Activated gamma-delta T cell treated with Interleukin-2 at 50 U/mL for 16 hours (primary cell): ENCODE results near the gene ZNF408.

Experiments
- DNase-seq: peaks from one replicate; pipeline ENCODE4 v3.0.0-alpha.2; 2020

ZNF408 gene

DNA sequence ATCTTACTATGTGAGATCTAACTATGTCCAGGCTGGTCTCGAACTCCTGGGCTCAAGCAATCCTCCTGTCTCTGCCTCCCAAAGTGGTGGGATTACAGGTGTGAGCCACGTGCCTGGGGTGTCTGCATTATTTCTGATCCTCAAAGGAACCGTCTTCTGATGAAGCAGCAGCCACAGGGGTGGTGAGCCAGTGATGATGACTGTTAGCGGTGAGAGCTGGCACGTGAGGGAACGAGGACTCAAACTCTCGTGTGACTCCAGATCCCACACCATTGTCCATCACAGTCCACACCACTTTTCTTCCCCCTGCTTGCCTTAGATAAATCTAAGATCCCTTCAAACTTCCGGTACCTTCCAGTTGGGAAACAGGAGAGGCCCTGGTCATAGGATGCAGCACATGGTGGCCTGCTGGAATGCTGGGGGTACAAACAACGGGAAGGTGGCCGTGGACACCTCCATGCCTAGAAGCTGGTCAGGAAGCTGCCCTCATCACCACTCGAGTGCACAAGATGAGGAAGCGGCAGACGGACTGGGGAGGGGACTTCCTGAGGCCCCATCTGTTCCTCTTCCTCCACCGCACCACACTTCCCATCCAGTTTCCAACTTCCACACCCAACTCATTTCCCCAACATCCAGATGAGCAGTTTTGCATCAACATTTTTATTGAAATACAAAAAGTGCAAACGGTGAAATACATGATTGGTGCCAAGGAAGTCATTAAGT lies 24.2 kb upstream of the ZNF408 start:
- no peak for DNase-seq

DNA sequence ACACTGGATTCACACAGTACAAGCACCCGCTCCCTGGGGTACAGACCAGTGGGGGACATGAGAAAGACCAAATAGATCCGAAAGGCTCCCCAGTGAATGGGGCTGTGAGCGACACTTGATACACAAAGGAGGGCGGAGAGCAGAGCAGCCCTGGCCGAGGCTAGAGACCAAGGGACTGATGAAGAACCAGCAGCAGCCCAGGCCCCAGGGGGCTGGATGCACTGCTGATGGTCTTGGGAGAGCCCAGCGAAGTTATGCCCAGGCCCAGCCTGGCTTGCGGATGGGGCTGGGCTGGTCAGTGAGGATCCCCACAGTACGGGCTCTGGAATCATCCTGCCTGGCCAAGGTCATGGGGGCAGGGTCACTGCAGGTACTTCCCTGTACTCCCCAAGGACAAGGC lies 23.7 kb upstream of the ZNF408 start:
- DNase-seq, result no peak

DNA sequence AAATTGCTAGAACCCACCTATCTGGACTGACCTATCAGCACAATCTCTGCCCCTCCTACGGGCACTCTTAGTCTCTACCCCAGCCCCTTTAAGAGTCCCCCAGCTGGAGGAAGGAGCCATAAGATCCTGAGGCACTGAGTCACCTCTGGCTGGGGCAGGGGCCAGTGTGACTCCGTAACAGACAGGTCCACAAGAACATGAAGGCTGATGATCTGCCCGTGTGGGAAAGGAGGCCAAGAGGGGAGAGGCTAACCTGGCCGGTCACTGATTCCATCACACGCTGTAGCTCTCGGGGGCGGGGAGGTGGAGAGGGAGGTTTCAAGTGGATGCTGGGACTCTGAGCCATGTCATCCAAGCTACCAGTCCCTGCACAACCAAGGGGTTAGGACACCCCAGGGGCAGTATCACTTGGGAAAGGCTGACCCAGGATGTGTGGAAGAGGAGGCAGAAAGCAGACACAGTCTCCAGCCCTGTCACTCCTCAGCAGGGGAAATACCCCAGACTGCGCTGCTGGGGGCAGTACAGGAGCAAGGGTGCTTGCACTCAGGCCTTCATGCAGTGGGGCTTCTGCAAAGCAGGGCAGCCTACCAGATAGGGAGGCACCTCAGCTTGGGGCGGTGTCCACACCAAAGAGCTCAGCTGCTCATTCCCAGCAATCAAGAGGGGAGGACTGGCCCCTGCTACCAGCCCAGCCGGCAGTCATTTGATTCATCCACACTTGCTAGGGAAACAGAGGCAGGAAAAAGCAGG lies 22.7 kb upstream of the ZNF408 start:
- no peak for DNase-seq

DNA sequence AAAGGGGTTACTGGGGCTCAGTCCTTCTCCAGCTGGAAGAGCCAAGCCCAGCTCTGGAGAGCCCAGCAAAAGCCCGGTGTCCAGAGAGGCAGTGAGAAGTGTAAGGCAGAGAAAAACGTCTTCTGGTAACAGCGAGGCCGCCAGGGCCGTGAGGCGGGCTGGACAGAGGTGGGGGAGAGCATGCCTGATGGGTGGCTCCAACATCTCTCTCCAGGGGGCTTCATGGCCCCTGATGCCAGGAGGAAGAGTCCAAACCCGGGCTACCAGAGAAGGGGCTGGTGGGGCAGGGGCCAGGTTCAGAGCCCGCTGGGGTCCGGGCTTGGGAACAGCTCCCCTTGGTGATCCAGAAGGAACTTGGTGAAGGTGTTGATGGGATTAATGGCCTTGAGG lies 22.1 kb upstream of the ZNF408 start:
- DNase-seq, result no peak

DNA sequence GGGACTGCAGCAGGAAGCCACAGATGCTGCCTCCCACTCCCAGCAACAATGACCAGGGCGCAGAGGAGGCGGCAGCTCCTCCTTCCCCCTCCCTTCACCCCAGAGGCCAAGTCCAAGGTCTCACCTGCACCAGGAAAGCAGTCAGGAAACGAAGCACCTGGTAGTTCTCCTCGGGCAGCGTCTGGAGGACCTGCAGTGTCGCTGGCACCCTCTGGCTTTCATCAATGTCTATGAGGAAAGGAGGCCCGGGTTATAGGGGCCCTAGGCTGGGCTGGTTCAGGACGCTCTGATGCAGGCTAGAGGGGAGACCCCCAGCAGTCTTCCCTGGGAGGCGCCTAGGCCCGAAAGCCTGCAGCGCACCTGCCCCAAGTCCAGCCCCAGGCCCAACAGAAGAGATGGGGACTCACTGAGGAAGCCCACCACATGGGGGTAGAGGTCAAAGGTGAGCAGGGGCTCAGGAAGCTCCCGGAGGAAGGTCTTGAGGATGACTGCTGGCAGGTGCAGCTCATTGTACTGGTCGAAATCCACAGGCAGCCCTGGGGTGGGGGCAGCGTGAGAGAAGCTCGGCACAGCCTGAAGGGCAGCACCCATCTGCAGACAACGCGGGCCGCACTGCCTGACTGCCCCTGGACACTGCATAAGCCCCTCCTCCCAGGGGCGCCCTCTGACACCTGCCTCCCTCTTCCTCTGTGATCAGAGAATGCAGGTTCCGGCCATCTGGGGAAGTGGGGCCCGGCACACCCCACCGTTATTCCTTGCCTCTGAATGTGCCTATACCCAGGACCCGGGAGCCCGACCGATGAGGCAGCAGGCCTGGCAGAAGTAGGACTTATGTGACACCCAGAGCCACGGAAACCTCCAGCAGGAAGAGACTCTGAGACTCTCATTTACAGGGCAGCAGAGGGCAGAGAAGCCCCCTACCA lies 21.3 kb upstream of the ZNF408 start:
- no peak for DNase-seq

DNA sequence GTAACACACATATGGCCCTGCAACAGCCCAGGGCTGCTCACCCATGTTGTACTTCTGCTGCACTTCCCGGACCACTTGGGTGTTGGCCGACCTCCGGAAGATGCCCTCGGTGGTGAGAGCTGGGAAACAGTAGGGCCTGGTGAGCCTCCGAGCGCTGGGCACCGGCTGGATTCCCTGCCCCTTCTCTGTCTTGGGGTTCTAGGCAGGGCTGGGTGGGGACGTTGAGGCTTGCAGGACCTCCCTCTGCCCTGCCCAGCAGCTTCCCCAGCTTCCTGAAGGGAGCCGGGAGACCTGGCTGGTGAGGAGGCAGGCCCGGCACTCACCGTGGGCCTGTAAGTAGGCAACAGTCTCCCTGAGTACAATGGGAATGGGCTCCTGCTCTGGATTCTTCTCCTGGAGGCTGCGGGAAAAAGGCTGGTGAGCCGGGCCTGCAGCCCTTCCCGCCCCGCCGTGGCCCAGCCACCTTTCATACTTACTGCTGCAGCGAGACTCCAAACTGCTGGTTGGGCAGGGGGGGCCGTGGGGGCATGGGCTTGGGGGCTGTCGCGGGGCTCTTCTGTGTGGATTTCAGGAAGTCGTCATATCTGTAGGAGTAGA lies 20.6 kb upstream of the ZNF408 start:
- no peak for DNase-seq

DNA sequence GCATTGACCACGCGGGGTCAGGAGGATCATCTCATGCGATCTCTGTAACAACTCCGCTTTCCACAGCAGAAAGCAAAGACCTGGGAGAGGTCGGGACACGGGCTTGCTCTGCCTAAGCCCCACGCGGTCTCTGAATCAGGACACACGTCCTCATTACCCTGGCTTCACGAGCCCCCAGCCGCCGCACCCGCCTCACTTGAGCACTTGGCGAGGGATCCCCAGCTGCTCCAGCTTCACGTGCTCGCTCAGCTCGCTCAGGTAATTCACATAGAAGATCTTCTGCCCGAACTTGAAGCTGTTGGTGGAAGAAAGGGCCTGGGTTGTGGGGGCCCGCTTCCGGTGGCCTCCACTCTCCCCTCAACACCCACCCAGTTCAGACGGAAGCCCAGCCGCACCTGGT lies 20.0 kb upstream of the ZNF408 start:
- DNase-seq, result no peak

DNA sequence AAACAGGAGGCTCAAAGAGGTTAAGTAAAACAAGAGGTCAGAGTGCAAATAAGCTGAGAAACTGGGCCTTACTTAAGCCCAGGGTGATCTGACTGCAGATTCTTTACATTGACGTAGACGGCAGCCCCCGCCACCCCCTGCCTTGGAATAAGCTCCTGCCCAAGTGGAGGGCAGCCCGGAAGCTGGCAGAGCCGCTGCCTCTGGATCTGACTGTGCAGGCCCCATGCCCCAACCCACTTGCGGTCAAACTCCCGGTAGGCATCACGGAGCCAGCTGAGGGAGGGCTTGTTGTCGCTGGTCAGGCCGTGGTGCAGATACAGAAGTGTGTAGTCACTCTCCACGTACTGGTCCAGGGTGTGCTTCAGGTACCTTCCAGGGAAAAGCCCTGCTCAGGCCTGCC lies 19.0 kb upstream of the ZNF408 start:
- DNase-seq, result no peak

DNA sequence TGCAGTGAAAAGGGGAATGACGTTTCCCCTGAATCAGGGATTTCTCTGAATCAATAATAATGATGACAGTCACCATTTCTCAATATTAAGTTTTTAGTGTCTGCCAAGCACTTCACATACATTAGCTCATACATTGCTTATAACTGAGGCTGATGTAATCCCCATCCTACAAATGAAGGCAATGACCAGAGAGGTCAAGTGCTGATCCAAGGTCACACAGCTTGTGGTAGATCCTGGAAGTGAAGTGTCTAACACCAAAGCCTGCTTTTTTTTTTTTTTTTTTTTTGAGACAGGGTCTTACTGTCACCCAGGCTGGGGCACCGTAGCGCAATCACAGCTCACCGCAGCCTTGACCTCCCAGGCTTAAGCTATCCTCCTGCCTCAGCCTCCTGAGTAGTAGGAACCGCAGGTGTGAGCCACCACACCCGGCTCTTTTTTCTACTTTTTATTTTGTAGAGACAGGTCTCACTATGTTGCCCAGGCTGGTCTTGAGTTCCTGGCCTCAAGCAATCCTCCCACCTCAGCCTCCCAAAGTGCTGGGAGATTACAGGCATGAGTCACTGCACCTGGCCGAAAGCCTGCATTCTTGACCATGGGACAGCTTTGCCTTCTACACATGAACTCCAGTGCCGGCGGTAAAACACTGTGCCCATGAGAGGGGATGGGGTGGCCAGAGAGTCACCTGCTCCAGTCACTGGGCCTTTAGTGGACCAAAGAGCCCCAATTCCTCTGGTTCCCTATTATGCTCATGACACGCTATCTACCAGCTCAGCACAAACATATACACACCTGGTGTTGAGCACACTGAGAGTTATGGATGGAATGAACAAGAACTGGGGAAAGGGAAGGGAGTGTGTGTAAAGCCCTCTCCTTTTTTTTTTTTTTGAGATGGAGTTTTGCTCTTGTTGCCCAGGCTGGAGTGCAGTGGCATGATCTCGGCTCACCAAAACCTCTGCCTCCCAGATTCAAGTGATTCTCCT lies 17.8 kb upstream of the ZNF408 start:
- DNase-seq, result no peak

DNA sequence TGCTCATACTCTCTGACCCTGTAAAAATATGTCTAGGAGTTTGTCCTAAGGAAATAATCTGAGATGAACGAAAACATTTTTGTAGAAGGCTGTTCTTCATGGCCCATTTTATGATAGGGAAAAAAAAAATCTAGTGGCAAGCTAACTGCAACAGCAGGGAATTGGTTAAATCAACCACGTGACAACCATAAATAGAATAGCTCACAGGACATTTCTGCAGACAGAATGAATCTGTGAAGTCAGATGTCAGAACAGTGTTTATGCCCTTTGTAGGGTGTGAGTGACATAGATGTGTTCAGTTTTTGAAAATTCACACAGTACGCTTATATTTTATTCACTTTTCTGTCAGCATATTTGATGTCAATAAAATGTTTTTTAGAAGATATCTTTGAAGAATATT lies 16.5 kb upstream of the ZNF408 start:
- no peak for DNase-seq

DNA sequence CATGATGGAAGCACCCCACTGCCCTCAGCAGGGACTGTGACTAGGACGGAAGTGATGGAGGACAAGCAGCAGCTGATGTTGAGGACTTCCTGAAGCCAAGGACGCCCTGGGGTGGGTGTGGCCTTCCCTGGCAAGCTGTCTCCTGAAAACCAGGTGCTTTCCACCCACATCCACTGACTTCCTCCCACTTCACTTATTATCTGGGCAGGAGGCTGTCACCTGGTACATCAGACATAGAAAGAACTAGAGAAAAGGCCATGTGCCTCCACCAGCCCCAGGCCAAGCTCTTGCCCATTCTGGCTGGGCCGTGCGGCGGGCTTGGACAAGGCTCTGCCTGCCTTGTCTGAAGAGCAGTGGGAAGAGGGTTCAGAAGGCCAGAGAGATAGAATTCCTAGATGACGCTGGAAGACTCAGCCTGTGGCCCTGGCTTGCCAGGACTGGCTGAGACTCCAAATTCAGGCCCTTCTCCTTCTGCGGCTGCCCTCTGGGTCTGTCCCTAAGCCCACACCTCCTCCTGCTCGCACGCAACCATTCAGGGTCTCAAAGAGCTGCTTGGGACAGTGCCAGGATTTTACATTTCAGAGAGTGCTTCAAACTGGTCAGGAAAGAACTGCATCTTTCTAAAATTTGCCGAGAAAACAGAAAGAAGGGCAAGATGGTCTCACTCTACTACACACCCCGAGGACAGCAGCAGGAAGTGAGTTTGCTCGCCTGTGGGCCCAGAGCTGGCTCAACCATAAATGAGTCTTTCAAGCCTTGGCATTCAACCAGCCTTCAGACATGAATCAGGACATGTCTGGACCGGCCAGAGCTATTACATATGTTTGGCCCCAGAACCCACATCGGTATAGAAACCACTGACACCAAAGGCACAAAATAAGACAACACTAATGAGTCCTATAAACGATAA lies 13.7 kb upstream of the ZNF408 start:
- DNase-seq, result no peak

DNA sequence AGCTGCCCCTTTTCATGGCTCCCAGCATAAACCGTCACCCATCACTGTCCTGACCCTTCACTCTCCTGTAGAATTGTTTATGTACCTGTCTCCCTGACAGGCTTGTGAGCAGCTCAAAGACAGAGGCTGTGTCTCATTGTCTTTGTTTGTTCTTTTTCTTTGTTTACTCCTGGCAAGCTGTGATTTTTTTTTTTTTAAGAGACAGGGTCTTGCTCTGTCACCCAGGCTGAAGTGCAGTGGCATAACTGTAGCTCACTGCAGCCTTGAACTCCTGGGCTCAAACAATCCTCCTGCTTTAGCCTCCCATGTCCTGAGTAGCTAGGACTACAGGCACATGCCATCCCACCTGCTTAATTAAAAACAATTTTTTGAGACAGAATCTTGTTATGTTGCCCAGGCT lies 10.1 kb upstream of the ZNF408 start:
- DNase-seq, result no peak

DNA sequence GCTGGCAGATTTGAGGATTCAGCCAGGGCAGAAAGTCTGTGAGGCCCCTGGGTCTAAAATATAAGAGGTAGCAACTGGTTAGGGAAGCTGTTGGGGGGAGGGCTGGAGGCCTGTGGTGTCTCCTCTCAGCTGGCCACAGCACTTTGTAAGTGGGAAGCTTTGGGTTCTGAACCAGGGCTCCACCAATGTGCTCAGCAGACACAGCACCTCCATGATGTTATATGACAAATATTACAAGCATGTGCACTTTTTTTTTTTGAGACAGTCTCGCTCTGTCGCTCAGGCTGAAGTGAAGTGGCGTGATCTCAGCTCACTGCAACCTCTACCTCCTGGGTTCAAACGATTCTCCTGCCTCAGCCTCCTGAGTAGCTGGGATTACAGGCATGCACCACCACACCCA lies 8.4 kb upstream of the ZNF408 start:
- no peak for DNase-seq

DNA sequence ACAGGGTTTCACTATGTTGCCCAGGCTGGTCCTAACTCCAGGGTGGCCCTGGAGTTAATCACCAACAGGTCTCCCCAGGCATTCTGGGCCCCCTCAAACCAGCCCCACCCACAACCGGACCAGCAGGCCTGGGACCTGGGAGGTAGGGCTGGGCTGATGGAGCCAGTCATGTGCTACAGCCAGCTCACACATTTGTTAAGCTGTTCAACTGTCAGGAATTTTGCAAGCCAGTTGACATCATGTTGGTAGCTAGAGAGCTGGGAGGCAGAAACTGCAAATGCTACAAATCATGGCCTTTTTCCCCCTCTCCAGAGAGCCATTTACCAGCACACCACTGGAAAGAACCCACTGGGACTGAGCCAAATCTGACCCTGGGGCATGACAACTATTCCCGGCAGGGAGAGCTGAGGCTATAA lies 7.2 kb upstream of the ZNF408 start:
- DNase-seq, result no peak

DNA sequence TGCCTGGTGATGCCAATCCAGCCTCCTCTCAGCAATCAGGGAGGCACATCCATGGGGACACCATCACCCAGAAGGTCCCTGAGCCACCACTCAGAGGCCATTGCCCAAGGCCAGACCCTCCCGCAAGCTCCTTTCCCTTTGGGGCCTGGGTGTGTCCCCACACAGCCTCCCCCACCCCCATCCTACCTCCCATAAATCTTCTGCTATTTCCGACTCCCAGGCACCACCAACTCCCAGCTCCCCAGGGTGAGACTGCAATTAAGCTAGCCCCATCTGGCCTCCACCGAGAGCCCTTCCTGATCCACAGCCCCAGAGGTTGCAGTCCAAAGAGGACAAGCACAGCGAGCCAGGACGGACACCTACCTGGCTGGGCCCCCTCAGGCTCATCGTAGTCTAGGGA lies 6.8 kb upstream of the ZNF408 start:
- DNase-seq, result no peak

DNA sequence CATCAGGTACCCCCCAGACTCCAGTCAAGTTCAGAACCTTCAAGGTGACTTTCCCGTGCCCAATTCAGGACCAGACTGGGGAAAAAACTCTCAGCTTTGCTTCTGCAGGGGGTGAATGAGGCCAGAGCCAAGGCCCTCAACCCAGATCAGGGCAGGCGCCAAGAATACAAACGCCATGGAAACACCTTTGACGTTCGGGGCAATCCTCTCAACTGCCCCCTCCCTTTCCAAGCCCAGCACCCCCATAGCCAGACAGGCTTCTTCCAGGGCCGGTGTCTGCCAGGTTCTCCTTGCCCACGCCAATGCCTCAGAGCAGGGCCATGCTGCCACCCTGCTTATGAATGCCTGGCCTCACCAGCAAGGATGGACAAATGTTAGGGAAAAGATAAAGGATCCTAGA lies 6.2 kb upstream of the ZNF408 start:
- no peak for DNase-seq

DNA sequence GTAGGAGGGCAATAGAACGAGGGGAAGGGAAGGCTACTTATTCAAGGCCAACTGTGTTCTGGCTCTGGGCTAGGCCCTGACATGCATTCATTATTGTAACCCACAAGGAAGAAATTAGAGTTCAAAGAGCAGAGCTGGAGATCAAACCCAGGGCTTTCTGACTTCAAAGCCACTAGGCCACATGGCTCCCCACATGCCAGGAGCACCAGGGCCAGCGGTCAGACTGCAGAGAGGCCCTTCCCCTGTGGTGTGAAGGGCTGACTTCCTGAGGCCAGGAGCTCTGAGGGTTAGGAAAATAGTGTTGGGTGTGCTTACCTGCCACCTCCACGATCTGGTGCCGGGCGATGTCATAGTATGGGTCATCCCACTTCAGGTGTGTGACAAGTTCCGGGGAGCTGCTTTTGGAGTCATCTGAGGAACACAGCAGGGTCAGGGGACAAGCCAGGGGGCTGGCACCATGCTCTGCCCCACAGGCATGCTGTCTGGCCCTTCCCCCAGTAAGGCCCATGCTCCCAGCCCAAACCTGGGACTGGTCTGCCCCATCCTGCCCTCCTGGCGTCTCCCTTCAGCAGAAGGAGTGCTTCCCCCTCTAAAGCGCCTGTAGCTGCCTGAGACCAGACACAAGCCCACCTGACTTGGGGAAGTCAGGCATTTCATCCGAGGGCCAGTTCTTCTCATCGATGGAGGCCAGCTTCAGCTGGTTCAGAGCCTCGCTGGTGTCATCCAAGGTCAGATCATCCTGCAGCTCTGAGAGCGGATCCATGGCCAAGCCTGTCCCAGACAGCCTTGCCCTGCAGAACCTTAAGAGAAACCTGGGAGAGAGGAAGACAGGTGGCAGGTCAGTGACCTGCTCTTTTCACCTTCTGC lies 5.3 kb upstream of the ZNF408 start:
- no peak for DNase-seq

DNA sequence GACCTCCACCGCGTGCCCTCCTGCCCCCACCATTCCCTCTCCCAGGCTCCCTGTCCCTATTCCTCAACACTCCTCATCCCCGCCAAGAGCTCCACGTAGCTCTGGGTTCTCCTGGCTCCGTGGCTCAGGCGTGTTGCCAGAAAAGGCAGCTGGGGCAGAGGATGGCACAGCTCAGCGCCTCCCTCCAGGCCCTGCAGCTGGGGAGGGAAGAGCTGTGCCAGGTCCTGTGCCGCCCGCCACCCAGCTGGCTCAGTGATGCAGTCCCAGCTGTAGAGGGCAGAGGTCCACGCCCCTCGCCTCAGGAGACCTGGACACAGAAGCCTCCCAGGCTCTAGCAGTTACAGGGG lies 4.6 kb upstream of the ZNF408 start:
- DNase-seq, result no peak

DNA sequence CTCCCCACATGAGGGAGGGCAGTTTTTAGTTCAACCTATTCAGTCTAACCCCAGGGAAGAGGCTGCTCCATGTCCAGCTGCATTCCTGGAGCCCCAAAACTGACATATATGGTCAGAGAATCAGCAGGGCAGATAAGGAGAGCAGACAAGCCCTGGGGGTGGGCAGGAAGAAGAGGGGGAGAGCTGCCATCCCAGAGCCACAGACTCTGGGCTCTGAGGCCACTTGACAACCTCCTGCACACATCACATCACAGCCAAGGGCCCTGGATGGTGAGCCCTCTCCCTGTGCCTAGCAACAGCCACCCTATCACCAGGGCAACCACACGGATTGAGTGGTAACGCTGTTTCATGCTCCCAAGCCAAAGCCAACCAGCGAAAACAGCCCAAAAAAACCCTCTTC lies 3.5 kb upstream of the ZNF408 start:
- DNase-seq, result no peak

DNA sequence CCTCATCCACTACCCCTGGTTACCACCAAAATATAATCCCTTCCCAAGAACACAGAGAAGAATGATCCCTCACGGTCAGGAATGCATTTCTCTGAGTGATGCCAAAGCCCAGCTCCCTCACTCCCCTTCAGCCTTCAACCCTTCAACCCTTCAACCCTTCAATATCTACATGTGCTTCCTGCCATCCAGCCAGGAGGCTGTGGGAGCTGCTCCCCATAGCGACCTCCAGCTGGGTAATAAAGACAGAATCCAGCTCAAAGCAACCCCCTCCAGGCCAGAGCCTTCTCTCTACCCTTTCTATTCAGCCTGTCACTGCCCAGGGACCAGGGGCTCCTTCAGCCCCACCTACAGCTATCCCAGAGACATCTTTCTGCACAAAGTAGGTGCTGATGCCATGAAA lies 3.1 kb upstream of the ZNF408 start:
- no peak for DNase-seq
